ENCODE measurements around the gene HOXD12.
A peak's percentile ranks its signal among the peaks of the same experiment; 100 is the strongest.

HOXD12 gene

GRCh38 chr2:176093898-176094249 is 5.7 kb upstream of the HOXD12 start:
- no peak for DNase-seq

GRCh38 chr2:176094349-176094748 is 5.2 kb upstream of the HOXD12 start:
- no peak for DNase-seq

GRCh38 chr2:176095421-176095820 is 4.2 kb upstream of the HOXD12 start:
- no peak for DNase-seq

GRCh38 chr2:176096243-176096985 is 3.2 kb upstream of the HOXD12 start:
- DNase-seq, result no peak

GRCh38 chr2:176096986-176097819 is 2.4 kb upstream of the HOXD12 start:
- DNase-seq, result peak; percentile 89

- DNase-seq, result no peak
Observed at GRCh38 chr2:176097820-176098365, 1.7 kb upstream of the HOXD12 start.

- peak; percentile 79 for DNase-seq
Observed at GRCh38 chr2:176098366-176099158, 1.0 kb upstream of the HOXD12 start.

- DNase-seq, result no peak
Observed at GRCh38 chr2:176099159-176099727, 352 bp upstream of the HOXD12 start.

GRCh38 chr2:176100547-176101140 is 1.0 kb downstream of the HOXD12 start:
- no peak for DNase-seq

GRCh38 chr2:176101216-176101830 is 1.7 kb downstream of the HOXD12 start:
- DNase-seq, result no peak

GRCh38 chr2:176101842-176102241 is 2.2 kb downstream of the HOXD12 start:
- no peak for DNase-seq

- DNase-seq, result no peak
Observed at GRCh38 chr2:176102309-176102866, 2.8 kb downstream of the HOXD12 start.

- DNase-seq, result no peak
Observed at GRCh38 chr2:176103194-176103593, 3.6 kb downstream of the HOXD12 start.

- no peak for DNase-seq
Observed at GRCh38 chr2:176103742-176104315, 4.2 kb downstream of the HOXD12 start.

GRCh38 chr2:176104316-176105077 is 4.9 kb downstream of the HOXD12 start:
- no peak for DNase-seq

- no peak for DNase-seq
Observed at GRCh38 chr2:176105078-176105729, 5.6 kb downstream of the HOXD12 start.

- DNase-seq, result no peak
Observed at GRCh38 chr2:176105730-176106580, 6.4 kb downstream of the HOXD12 start.

GRCh38 chr2:176106581-176107539 is 7.3 kb downstream of the HOXD12 start, which contains the start of gene HOXD11:
HOXD11 (plus strand) TSS chr2:176107280; CDS start chr2:176107356, 76 bp downstream.
- DNase-seq, result peak; percentile 78
